HT-29 (cell line): ENCODE results near the gene MORC2. TPM values are rescaled to one million over a fixed set of nuclear protein-coding genes. Genes with fewer than 3 reads are reported as not detected.

Experiments
- small RNA-seq: library from RNA; depleted of rRNA; stranded (forward); fragments of <200 nt; gene quantifications from one replicate; pipeline ENCODE3, GENCODE V24; 2014
- total RNA-seq: library from RNA; depleted of rRNA; stranded (reverse); fragments of >200 nt; shearing (Covaris generic); gene quantifications from 2 replicates; pipeline ENCODE4 v1.2.3, GENCODE V29; 2014; rRNA removed

MORC2 gene
- total RNA-seq, 1 experiment from 2014 or later = 25.2 TPM

Small RNAs within 50 kb of the gene (small RNA-seq; reads per million reads assigned to genes)
- not detected for gene RF01892

Other genes with a start within 250 kb of the MORC2 start
- gene TUG1, start 491 bp upstream of the MORC2 start, total RNA-seq = 22.0 and 25.7 TPM in 2 replicates
- gene SMTN, start 112.5 kb upstream of the MORC2 start, total RNA-seq = 76.5 and 80.4 TPM in 2 replicates
- gene SELENOM, start 138.8 kb upstream of the MORC2 start, total RNA-seq = 0.64 and 1.6 TPM in 2 replicates
- 1.8 TPM in 2 replicates for gene INPP5J, start 154.2 kb upstream of the MORC2 start, total RNA-seq
- gene PLA2G3, start 171.7 kb upstream of the MORC2 start, total RNA-seq = not detected in 2 replicates
- gene RNF185, start 191.4 kb upstream of the MORC2 start, total RNA-seq = 10.7 and 13.4 TPM in 2 replicates
- gene LIMK2, start 243.5 kb upstream of the MORC2 start, total RNA-seq = 24.4 and 28.4 TPM in 2 replicates